ENCODE results near the gene COLQ. TPM values are rescaled to one million over a fixed set of nuclear protein-coding genes. Genes with fewer than 3 reads are reported as not detected.

COLQ gene
- total RNA-seq, 1 experiment from 2014 or later, result 0.64 TPM

DNA sequence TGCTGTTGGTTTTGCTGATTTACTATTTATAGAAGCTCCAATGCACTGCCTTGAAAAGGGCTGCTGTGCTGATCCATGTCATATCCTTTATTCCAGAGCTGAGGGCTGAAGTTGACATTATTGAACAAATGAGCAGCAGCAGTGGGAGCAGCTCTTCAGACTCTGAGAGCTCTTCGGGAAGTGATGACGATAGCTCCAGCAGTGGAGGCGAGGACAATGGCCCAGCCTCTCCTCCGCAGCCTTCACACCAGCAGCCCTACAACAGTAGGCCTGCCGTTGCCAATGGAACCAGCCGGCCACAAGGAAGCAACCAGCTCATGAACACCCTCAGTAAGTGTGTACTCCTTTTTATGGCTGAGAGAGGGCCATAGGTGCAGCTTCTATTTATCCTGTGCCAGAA, 85.3 kb downstream of the COLQ start:
- CTCF ChIA-PET, result no interaction called here
- no peaks in the 10 kb centered on the region for H3K27me3 ChIP-seq (ENCODE audit: control insufficient read depth, insufficient read depth, low read length)
- in situ Hi-C loops (cut with HindIII; ENCODE audit: low pct_unique_long_range_greater_than_20kb, low sequenced_read_pairs) (no loop called here), intact Hi-C loops (cut with micrococcal nuclease; ENCODE audit: unreplicated experiment) (no loop called here)
- ATAC-seq (no peak), DNase-seq (ENCODE audit: low read depth, low spot score) (no peak)
- H3K4me1 ChIP-seq (ENCODE audit: control insufficient read depth, insufficient read depth, low read length), result no peaks in the 10 kb centered on the region
- H3K4me3 ChIP-seq (ENCODE audit: low read depth in 2 of 2, low read length in 2 of 2), result no peak overlapping the region
- TF ChIP-seq SIN3A (IDR thresholded peaks at IDR 0.05; ENCODE audit: borderline replicate concordance, insufficient read depth, low read depth, low read length) (no peak), POLR2AphosphoS5 (IDR thresholded peaks at IDR 0.05; ENCODE audit: low read depth, low read length) (no peak), TCF7L2 (IDR thresholded peaks at IDR 0.05; ENCODE audit: low read depth, low read length) (no peak)
- TF ChIP-seq, protein P1, sequence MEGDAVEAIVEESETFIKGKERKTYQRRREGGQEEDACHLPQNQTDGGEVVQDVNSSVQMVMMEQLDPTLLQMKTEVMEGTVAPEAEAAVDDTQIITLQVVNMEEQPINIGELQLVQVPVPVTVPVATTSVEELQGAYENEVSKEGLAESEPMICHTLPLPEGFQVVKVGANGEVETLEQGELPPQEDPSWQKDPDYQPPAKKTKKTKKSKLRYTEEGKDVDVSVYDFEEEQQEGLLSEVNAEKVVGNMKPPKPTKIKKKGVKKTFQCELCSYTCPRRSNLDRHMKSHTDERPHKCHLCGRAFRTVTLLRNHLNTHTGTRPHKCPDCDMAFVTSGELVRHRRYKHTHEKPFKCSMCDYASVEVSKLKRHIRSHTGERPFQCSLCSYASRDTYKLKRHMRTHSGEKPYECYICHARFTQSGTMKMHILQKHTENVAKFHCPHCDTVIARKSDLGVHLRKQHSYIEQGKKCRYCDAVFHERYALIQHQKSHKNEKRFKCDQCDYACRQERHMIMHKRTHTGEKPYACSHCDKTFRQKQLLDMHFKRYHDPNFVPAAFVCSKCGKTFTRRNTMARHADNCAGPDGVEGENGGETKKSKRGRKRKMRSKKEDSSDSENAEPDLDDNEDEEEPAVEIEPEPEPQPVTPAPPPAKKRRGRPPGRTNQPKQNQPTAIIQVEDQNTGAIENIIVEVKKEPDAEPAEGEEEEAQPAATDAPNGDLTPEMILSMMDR (IDR thresholded peaks at IDR 0.05), result no peak
- TF ChIP-seq, protein P2, sequence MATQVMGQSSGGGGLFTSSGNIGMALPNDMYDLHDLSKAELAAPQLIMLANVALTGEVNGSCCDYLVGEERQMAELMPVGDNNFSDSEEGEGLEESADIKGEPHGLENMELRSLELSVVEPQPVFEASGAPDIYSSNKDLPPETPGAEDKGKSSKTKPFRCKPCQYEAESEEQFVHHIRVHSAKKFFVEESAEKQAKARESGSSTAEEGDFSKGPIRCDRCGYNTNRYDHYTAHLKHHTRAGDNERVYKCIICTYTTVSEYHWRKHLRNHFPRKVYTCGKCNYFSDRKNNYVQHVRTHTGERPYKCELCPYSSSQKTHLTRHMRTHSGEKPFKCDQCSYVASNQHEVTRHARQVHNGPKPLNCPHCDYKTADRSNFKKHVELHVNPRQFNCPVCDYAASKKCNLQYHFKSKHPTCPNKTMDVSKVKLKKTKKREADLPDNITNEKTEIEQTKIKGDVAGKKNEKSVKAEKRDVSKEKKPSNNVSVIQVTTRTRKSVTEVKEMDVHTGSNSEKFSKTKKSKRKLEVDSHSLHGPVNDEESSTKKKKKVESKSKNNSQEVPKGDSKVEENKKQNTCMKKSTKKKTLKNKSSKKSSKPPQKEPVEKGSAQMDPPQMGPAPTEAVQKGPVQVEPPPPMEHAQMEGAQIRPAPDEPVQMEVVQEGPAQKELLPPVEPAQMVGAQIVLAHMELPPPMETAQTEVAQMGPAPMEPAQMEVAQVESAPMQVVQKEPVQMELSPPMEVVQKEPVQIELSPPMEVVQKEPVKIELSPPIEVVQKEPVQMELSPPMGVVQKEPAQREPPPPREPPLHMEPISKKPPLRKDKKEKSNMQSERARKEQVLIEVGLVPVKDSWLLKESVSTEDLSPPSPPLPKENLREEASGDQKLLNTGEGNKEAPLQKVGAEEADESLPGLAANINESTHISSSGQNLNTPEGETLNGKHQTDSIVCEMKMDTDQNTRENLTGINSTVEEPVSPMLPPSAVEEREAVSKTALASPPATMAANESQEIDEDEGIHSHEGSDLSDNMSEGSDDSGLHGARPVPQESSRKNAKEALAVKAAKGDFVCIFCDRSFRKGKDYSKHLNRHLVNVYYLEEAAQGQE (IDR thresholded peaks at IDR 0.05; ENCODE audit: insufficient read depth in 1 of 2, low read depth in 2 of 2, low read length in 1 of 2), result no peak
- BruUV-seq (replicated peaks), result no TSS peak
- H3K9me3 ChIP-seq (ENCODE audit: control insufficient read depth, insufficient read depth, low read depth, low read length), result no peaks in the 10 kb centered on the region
- H3K36me3 ChIP-seq (ENCODE audit: control insufficient read depth, insufficient read depth, low read length), result peaks cover 34% of the 10 kb centered on the region
- H3K27ac ChIP-seq (ENCODE audit: low read length), result no peak overlapping the region
- POLR2A ChIA-PET, result no interaction called here

DNA sequence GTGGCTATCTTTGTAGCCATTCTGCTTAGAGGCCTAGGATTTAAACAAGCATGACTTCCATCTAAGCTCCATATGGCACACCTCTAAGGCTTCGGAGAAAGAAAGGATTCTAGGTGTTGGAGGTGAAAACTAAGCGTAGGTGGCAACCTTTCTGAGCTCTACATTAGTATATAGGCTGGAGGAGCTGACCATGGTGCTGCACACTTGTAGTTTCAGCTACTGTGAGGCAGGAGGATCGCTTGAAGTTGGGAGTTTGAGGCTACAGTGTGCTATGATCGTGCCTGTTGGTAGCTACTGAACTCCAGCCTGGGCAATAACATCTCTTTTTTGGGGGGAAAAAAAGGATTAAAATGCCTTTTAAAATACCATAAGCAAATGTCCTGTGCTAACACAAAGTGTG, 86.8 kb downstream of the COLQ start:
- TF ChIP-seq, protein P2 (IDR thresholded peaks at IDR 0.05; ENCODE audit: insufficient read depth in 1 of 2, low read depth in 2 of 2, low read length in 1 of 2), result peak; percentile 79 to 83
- TF ChIP-seq, protein P1 (IDR thresholded peaks at IDR 0.05), result no peak
- in situ Hi-C loops (cut with HindIII; ENCODE audit: low pct_unique_long_range_greater_than_20kb, low sequenced_read_pairs), result no loop called here
- POLR2A ChIA-PET, result no interaction called here
- Histone ChIP-seq H3K9me3 (ENCODE audit: control insufficient read depth, insufficient read depth, low read depth, low read length) (no peaks in the 10 kb centered on the region), H3K4me3 (ENCODE audit: low read depth in 2 of 2, low read length in 2 of 2) (no peak overlapping the region), H3K27ac (ENCODE audit: low read length) (no peak overlapping the region), H3K4me1 (ENCODE audit: control insufficient read depth, insufficient read depth, low read length) (no peaks in the 10 kb centered on the region), H3K36me3 (ENCODE audit: control insufficient read depth, insufficient read depth, low read length) (peaks cover 30% of the 10 kb centered on the region), H3K27me3 (ENCODE audit: control insufficient read depth, insufficient read depth, low read length) (no peaks in the 10 kb centered on the region)
- DNase-seq (ENCODE audit: low read depth, low spot score), result no peak
- intact Hi-C loops (cut with micrococcal nuclease; ENCODE audit: unreplicated experiment), result loop anchor here (5.0 kb wide), 1 partner anchor 123 kb away; no protein-coding TSS in a partner anchor
- CTCF ChIA-PET, result no interaction called here
- no peak for ATAC-seq
- BruUV-seq (replicated peaks), result no TSS peak
